DMS53 treated with DMSO at 0.1 percent for 48 hours (cell line): ENCODE data around the gene HYDIN.

Source experiments
- DNase-seq: peaks from one replicate; lab custom pipeline; 2025; ENCODE audit not compliant: unreplicated experiment; lab: John Stamatoyannopoulos, UW

Gene HYDIN

DNA sequence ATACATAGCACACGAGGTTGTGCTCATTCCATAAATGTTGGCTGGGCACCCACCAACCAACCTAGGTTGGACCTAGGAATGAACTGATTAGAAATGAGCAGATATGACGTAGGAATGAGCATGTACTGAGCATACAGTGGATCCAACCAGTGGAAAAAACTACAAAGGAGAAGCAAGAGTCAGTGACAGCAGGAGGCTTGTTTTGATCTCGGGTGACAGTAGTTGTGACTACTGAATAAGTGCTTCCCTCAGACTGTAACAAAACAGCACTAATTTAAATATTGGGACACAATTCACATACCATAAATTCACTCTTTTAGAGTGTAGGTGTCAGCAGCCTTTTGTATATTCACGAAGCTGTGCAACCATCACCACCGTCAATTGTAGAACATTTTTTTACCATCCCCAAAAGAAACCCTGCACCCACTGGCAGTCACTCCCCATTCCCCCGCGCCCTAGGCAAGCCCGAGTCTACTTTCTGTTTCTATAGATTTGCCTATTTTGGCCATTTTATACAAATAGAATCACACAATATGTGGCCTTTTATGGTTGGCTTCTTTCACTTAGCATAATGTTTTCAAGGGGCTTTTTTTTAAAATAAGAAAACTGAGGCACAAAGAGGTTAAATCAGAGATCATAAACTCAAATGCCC, 436.5 kb downstream of the HYDIN start:
- DNase-seq: no peak

DNA sequence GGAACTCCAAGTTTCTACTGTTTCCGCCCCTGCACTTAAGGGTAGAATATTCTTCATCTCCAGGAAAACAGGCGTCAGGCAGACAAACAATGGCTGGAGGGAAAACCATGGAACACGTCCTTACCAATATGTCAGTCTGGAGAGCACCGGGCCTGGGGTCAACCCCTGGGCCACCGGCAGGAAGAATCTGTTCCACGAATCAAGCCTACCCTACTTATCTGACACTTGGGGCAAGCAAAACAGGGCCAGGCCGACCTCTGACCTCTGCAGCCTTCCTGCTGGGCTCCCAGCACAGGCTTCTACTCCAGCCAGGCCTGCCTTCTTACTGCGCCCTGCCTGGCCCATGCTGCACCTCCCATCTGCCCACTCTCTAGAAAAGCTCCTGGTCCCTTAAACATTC, 439.7 kb downstream of the HYDIN start:
- DNase-seq: no peak

DNA sequence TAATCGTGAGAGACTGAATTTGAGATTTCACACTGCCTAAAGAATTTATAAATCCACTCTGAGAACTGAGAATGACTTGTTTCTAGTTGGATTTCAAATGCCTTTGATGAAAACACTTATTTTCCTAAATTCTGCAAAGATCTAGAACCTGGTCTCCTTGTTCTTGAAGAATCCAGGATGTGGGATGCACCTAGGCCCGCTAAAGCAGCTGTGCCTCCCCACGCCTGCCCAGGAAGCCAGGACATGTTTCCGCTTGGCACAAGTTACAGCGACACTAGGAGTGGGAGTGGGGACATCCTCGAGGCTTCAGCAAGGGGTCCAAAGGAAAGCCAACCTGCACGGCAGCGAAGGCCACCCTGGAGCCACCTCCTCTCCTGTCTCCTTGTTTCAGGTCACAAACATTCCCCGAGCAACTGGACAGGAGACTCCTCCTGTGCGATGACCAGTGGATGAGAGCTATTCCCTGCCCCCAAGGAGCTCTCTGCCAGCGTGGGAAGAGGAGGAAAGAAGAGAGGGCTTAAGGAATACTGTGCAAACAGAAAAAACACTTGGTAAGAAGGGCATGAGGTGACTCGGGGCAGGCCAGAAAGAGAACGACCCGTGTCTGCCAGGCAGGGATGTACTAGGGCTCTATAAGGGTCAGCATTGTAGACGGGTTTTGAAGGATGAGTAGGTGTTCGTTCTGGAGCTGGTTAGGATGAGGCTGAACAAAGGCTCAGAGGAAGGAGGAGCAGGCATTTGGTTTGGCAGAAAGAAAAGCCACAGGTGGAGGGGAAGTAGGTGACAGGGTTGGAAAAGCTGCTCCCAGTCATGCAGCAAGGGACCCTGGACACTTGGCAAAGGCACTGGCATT, 440.7 kb downstream of the HYDIN start:
- no peak for DNase-seq

DNA sequence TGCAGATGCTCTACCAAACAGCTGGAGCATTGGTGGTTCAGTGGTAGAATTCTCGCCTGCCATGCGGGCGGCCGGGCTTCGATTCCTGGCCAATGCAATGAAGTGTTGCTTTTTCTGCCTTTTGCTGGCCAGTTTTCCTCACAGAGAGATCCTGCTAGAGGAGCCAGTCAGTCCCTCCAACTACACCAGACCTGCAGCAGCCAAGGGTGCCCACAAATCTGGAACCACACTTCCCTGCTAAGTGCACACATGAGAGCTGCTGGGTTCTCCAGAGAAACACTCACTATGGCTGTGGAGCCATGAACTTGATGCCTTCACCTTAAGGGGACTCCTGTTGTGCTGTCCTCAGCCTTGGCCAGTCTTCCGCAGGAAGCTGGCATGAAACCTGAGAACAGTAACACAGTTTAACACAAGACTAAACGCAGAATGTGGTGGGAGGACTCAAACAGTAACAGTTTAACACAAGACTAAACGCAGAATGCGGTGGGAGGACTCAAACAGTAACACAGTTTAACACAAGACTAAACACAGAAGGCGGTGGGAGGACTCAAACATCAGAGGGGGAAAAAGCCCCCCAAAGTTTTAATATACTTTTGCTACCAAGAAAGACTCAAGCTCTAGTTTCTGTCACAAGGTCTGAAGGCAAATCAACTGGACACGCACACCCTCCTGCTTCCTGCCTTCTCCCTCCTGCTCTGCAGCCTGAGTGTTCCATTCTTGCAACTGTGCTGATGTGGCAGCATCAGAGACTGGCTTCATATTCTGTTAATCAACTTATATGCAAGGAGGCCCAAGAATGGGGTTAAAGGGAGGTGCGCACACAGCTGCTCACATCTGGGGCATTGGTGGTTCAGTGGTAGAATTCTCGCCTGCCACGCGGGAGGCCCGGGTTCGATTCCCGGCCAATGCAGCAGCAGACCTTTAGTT, 441.6 kb downstream of the HYDIN start:
- no peak for DNase-seq

DNA sequence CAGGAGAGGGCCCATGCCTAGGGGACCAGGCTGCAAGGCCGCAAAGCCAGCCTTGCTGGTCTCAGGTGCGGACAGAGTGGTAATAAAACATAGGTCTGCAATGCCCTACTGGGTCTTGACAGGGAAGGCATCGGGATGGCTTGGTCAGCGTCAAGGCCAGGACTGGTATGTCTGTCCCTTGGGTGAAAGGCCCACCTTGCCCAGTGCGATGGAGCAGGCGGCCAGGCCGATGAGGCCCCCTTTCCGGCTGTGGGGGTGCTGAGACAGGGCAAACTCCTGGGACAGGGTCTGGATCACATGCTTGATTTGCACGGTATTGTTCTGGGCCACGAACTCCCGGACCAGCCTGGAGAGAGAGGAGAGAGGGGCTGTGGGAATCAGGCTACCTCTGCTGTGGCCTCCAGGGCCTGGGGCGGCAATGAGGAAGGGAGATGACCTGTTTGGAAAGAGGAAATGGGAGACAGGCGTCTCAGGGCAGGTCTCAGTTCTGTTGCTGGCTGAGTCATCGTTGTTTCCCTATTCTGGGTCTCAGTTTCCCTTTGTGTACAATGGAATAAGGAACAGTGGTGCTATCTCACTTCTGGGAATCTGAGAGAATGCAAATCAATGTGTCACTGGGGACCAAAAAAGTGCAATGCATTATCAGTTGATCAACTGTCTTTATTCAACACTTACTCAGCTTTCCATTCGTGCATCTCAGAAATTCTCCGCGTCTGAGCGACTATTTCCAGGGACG, 444.3 kb downstream of the HYDIN start:
- no peak for DNase-seq

DNA sequence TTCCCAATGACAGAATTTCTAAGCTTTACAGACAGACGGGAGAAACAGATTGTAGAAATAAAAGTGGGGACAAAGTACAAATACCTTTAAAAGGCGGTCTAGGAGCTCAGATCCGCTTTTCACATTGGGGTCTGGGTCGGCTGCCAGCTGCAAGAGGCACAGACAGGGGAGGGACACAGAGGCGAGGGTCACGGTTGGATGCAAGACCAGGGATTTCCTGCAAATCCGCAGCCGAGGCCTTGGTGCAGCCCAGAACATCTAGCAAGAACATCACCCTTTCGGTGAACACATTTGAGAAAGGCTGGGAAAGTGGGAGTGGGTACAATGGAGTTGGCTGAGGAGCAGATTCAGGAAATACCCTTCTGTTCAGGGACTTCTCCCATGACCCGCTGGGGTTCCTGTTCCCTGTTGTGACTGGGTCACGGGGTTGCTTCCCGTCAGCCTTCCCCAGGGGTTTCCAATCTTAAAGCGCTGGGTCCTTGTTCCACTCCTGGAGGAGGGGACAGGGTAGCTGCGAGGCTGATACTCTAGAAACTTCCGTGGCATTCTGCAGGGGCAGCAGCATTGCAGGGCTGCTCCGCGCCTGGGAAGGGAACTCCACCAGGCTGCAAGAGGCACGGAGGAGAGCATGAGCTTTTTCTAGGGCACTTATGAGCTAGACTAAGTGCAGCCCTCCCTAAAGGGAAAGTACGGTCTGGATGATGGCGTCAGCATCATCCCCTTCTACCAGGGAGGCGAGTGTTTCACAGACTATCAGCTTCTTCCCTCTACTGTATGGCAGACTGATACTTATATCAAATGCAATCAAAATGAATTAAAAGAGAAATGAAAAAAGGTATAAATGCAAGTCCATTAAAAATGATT, 445.6 kb downstream of the HYDIN start:
- DNase-seq: no peak

DNA sequence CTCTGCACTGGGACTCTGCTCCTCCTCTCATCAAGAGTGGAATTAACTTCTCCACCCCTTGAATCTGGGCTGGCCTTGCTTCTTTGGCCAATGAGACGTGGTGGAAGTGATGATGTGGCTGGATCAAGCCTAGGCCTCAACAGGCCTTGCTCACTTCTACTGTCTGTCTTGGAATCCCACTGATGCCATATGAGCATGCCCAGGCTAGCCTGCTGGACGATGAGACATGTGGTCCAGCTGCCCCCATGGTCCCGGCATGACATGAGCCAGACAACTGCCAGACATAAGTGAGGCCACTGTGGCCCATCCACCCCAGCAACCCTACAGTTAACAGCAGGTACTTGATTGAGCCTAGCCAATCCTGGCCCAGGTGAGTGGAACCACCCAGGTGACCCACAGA, 448.3 kb downstream of the HYDIN start:
- no peak for DNase-seq

DNA sequence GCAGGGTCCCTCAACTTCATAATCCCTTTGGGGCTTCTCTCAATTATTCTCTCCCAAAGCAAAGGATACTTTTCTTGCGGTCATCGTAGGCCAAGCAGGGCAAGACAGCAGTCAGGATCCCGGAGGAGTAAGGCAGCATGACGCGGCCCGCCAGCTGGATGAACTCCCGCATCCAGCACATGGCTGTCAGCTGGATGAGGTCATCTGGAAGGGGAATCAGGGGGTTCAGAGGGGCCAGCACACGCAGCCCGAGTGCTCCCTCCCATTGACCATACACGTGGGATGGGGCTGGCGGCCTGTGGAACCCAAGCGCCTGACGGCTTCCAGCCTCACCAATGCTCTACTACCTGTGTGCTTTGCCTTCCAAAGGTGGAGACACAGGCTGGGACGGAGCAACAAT, 448.7 kb downstream of the HYDIN start:
- no peak for DNase-seq

DNA sequence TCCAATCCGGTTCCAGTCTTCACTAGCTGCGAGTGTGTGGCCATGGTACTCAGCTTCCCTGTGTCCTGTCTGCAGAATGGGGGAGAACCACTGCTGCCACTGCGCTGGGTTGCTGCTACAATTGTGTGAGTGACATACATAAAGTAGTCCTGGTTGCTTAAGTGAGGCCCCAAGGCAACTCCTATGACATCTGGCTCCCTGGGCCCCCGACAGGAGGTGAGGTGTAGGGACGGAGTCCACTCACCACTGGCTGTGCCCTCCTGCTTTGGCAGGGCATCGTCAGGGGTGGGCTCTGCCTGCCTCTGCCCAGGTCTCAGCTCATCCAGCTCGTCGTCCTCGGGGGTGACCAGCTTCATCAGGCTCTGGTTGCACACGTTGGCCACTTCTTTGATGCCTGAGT, 450.0 kb downstream of the HYDIN start:
- no peak for DNase-seq

DNA sequence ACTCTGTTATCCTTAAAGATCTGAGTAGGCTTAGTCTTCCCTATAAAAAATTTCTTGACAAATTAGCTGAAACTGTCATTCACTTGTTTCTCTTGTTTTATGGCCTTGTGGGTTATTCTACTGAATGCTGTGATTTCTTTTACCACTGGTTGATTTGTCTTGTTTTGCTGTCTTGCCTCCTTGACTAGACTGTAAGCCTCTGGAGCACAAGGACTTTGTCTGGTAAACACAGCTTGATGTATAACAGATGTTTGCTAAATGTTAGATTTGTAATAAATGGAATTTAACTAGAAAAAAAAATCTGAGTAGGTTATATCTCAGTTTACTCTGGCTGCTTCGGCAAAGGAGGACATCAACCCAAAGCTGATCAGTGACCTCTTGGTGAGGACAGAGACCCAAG, 451.2 kb downstream of the HYDIN start:
- no peak for DNase-seq

DNA sequence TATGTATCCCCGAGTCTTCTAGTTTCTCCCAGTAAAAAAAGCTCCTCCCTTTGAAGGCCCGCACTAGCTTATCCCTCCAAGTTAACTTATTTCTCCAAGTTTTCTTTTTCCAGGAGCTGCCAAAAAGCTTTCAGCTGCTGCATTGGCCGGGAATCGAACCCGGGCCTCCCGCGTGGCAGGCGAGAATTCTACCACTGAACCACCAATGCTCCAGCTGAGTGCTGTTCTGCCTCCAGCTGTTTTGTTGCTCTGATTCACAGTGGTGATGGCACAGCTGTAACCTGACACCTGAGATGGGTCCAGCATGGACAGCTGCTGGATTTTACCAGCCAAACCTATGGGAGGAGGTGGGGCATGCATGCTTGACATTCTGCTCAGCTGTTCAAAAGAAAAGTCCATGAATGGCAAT, 451.6 kb downstream of the HYDIN start:
- DNase-seq: peak; percentile 56

DNA sequence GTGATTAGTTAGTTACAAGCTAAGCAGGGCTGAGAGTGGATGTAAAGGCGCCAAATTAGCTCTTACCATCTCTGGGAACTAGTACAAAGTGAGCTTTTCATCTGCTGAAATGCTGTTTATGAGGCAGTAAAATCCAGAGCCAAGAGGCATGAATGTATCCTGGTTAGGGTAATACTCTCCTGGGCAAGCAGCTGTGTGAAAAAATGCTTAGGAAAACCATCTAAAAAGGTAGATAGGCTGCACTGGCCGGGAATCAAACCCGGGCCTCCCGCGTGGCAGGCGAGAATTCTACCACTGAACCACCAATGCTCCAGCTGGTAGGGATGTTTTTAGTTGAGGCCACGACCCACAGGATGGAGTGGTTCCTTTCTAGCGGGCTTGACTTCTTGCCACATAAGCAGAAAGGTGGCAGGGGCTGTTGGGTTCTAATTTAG, 452.5 kb downstream of the HYDIN start:
- no peak for DNase-seq

DNA sequence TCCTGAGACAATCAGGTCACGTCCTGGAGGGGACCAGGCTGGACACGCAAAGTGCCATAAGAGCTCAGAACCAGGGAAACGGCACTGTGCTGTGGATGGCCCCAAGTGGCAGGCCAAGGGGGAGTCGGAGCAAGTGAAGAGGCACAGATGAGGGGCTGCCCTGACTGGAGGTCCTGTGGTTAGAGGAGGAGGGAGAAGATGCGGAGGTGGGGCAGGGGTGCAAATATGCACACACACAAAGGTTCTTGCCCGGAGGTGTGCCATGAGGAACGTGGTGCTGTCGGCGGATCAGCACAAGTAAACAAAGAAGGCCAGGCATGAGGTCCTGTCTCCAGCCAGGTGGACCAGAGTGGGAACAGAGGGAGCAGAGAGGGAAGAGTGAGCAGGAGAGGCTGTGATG, 453.0 kb downstream of the HYDIN start:
- DNase-seq: no peak

DNA sequence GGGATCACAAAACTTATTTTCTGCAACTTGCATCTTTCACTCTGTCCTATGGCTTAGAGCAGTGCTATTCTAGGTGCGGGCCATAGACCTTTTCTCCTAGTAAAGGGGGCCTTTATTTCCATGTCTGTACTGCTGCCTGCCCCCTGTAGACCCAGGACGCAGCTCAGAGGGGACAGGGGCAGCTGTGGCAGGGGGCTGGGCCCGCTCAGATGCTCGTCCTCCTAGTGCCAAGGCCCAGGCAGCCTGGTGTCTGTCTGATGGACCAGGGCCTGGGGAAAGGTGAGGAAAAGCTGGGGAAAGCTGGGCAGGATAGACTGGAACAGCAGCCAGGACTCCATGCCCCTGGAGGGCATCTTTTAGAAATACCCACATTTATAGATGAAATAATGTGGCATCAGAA, 455.1 kb downstream of the HYDIN start:
- DNase-seq: no peak

DNA sequence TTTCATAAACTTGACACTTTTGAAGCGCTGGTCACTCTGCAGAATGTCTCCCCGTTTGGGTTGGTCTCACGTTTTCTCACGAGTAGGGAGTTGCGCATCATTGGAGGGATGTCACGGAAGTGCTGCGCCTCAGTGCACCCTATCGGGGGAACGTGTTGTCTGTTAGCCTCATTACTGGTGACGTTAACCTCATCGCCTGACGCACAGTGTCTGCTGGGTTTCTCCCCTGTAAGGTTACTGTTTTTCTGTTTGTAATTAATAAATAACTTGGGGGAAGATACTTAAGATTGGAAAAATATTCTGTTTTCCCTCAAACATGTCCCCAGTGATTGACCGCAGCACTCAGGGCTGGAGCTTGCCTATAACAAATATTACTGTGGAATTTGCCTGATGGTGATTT, 456.3 kb downstream of the HYDIN start:
- no peak for DNase-seq

DNA sequence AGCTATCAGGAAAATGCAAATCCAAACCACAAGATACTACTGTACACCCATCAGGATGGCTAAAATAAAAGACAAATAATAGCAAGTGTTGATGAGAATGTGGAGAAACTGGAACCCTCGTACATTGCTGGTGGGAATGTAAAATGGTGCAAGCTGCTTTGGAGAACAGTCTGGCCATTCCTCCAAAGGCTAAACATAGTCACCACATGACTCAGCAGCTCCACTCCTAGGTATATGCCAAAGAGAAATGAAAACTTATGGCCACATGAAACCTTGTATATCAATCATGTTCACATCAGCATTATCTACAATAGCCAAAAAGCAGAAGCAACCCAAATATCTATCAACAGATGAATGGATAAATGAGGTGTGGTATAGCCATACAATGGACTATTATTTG, 458.0 kb downstream of the HYDIN start:
- DNase-seq: no peak

DNA sequence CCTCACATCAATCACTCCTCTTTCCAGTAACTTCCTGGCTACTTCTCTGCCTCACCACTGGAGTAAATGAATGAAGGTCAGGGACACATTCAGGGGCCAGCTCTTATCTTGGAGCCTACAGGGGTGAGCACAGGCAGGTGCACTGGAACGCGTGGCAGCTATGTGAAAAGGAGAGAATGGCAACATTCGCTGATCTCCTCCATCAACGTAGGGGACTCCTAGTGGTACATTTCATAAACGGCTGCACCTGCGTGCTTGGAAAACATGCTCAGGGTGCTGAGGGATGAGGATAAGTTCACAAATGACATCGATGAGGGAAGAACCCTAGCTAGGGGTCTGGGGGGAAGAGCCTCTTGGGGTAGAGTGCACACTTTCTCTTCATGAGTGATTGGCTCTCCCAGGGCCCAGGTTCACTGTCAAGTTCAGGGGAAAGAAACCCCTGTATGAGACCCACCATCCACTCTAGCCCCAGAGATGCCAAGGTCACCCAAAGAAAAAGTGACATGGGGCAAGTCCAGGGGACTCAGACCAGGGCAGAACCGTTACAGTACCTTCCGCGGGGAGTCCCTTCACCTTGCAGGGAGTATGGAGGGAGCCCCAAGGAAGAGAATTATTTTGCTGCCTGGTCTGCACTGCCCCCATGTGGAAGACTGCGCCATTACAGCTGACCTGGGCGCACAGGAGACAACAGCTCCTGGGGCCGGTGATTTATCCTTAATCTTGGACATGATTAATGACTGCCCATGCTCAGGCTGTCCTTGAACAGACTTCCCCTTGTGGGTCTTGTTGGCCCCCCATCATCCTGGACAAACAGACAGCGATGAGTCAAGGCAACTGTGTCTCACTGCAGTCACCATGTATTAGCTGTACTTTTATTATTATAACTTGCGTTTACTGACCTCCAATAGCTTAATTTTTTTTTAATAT, 459.6 kb downstream of the HYDIN start:
- peak; percentile 3 for DNase-seq

DNA sequence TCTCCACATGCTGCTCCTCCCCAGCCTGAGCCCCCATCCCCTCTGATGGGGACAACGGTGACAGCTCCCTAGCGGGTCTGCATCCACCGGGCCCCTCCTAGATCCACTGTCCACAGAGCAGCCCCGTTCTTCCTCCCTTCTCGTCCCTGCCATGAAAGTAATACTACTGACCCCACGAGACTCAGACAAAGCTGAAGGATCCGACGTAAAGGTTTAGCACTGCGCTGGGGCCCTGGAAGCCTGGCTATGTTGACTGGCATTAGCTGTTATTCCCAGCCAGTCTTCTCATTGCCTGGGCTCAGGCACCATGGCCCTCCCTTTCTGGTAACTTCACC, 460.3 kb downstream of the HYDIN start:
- DNase-seq: no peak

DNA sequence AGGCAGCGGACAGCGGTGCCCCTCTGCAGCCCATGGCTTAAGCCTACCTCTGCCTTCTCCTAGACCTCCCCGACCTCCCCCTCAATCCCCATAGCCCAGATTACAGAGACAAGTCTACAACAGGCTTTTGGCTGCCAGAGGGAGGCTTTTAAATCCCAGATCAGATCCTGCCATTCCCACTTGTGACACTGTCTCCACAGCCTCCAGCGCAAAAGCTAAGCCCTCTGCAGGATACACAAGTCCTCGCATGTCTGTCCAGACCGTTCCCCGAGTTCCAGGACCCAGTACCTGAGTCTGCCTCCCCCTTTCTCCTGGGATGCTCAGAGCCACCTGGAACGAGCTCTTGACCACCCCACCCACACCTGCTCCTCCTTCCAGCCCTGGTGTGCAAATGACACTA, 460.8 kb downstream of the HYDIN start:
- DNase-seq: no peak
